ENCODE data around the gene ATP1B2. TPM values are rescaled to one million over a fixed set of nuclear protein-coding genes. Genes with fewer than 3 reads are reported as not detected.

ATP1B2 gene
- total RNA-seq, 1 experiment from 2014 or later: not detected

DNA sequence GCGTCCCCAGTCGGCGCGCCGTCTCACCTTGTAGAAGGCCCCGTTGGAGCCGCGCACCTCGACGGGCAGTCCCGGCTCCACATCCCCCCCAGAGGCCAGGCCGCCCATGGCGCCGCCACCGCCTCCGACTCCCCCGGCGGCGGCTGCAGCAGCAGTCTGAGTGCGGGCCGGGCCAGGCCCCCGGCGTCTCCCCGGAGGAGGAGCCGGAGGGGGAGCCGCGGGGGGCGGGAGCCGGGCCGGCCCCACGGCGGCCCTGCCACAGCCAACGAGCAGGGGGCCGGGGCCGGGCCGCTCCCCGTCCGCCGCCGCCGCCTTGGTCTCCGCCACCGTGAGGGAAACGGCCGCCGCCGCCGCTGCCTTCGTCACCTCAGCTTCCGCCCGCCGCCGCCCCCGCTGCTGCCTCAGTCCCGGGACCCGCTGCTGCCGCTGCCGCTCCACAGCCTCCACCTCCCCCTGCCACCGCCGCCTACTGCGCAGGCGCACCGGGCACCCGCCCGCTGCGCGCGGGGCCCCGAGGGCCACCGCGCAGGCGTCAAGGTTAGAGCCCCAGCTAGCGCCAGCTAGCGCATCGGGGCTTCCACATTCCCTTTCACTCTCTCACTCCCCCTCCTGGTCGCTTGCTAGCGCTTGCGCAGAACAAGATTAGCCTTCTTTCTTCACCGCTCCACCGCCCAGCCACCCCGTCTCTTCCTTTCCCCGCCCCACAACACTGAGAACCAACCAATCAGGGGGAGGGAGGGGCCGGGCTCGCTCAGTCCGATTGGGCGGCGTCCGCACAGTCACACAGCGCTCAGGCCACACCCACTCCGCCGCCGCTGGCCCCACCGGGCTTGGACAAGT is 36.1 kb upstream of the ATP1B2 start, which contains the start of gene FXR2 (continued):
- TF ChIP-seq RAD21 (IDR thresholded peaks at IDR 0.05; ENCODE audit: low read depth): no peak
- TF ChIP-seq, protein P1, sequence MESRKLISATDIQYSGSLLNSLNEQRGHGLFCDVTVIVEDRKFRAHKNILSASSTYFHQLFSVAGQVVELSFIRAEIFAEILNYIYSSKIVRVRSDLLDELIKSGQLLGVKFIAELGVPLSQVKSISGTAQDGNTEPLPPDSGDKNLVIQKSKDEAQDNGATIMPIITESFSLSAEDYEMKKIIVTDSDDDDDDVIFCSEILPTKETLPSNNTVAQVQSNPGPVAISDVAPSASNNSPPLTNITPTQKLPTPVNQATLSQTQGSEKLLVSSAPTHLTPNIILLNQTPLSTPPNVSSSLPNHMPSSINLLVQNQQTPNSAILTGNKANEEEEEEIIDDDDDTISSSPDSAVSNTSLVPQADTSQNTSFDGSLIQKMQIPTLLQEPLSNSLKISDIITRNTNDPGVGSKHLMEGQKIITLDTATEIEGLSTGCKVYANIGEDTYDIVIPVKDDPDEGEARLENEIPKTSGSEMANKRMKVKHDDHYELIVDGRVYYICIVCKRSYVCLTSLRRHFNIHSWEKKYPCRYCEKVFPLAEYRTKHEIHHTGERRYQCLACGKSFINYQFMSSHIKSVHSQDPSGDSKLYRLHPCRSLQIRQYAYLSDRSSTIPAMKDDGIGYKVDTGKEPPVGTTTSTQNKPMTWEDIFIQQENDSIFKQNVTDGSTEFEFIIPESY (IDR thresholded peaks at IDR 0.05; ENCODE audit: extremely low read depth, insufficient replicate concordance, low read length): no peak
- no peak for TF ChIP-seq JUND (IDR thresholded peaks at IDR 0.05)
- TF ChIP-seq CBX3 (IDR thresholded peaks at IDR 0.05; ENCODE audit: low read depth): no peak
- TF ChIP-seq FOSL1 (IDR thresholded peaks at IDR 0.05; ENCODE audit: low read depth): no peak
- TF ChIP-seq EZH2 (IDR thresholded peaks at IDR 0.05): no peak
- TF ChIP-seq ZFX (IDR thresholded peaks at IDR 0.05): peak; percentile 91
- TF ChIP-seq SIN3A (IDR thresholded peaks at IDR 0.05; ENCODE audit: low read depth): no peak
- TF ChIP-seq, protein P2, sequence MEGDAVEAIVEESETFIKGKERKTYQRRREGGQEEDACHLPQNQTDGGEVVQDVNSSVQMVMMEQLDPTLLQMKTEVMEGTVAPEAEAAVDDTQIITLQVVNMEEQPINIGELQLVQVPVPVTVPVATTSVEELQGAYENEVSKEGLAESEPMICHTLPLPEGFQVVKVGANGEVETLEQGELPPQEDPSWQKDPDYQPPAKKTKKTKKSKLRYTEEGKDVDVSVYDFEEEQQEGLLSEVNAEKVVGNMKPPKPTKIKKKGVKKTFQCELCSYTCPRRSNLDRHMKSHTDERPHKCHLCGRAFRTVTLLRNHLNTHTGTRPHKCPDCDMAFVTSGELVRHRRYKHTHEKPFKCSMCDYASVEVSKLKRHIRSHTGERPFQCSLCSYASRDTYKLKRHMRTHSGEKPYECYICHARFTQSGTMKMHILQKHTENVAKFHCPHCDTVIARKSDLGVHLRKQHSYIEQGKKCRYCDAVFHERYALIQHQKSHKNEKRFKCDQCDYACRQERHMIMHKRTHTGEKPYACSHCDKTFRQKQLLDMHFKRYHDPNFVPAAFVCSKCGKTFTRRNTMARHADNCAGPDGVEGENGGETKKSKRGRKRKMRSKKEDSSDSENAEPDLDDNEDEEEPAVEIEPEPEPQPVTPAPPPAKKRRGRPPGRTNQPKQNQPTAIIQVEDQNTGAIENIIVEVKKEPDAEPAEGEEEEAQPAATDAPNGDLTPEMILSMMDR (IDR thresholded peaks at IDR 0.05 in 2 of 3, conservative IDR thresholded peaks at IDR 0.05 in 1 of 3; ENCODE audit: borderline replicate concordance in 1 of 3, insufficient read depth in 1 of 3, low read depth in 2 of 3, low read length in 2 of 3): peak; percentile 55 to 86 (median 65)
- TF ChIP-seq EGR1 (IDR thresholded peaks at IDR 0.05; ENCODE audit: low read depth): no peak
- peak; percentile 89 for TF ChIP-seq SP1 (IDR thresholded peaks at IDR 0.05; ENCODE audit: low read depth)
- no peak for TF ChIP-seq POLR2A (IDR thresholded peaks at IDR 0.05; ENCODE audit: borderline replicate concordance, extremely low read depth, insufficient read depth, insufficient read length)
- no peak for TF ChIP-seq EZH2phosphoT487 (IDR thresholded peaks at IDR 0.05; ENCODE audit: borderline replicate concordance)

Data from HCT116 (cell line).